Endodermal cell (in vitro differentiated cells): ENCODE results near the gene LOXL4. TPM values are rescaled to one million over a fixed set of nuclear protein-coding genes. Genes with fewer than 3 reads are reported as not detected.
A peak's percentile ranks its signal among the peaks of the same experiment; 100 is the strongest.

Source experiments
- DNase-seq: peaks from one replicate; pipeline ENCODE4 v3.0.0-alpha.2; 2017
- H3K27ac ChIP-seq: 2 replicates; pipeline ENCODE4 v1.5.1; 2013; ENCODE audit warnings: mild to moderate bottlenecking, low read depth, low read length, moderate library complexity
- H3K27me3 ChIP-seq: 2 replicates; pipeline ENCODE4 v1.6.1; 2013; ENCODE audit warnings: mild to moderate bottlenecking, low read length, moderate library complexity; ENCODE audit not compliant: insufficient read depth, control insufficient read depth, poor library complexity, severe bottlenecking
- H3K36me3 ChIP-seq: 2 replicates; pipeline ENCODE4 v1.7.0; 2013; ENCODE audit warnings: mild to moderate bottlenecking, low read length, moderate library complexity; ENCODE audit not compliant: control insufficient read depth, insufficient read depth
- H3K4me1 ChIP-seq: one replicate; pipeline ENCODE4 v1.7.0; 2013; ENCODE audit warnings: low read length; ENCODE audit not compliant: control insufficient read depth, insufficient read depth
- H3K4me3 ChIP-seq: 2 replicates; pipeline ENCODE4 v1.5.1; 2013; ENCODE audit warnings: mild to moderate bottlenecking, low read length, moderate library complexity
- H3K9ac ChIP-seq: 2 replicates; pipeline ENCODE4 v1.6.1; 2013; ENCODE audit warnings: mild to moderate bottlenecking, low read length, moderate library complexity; ENCODE audit not compliant: poor library complexity, severe bottlenecking; ENCODE audit errors: extremely low read depth
- H3K9me3 ChIP-seq: 2 replicates; pipeline ENCODE4 v1.6.1; 2013; ENCODE audit warnings: mild to moderate bottlenecking, low read length, moderate library complexity; ENCODE audit not compliant: control insufficient read depth
- H3K27ac Mint-ChIP-seq: 2 replicates; pipeline ENCODE4 v1.8.0; 2020; ENCODE audit warnings: mixed read lengths
- H3K27me3 Mint-ChIP-seq: 2 replicates; pipeline ENCODE4 v1.8.0; 2021; ENCODE audit warnings: mild to moderate bottlenecking, mixed read lengths; ENCODE audit not compliant: insufficient read depth
- H3K36me3 Mint-ChIP-seq: 2 replicates; pipeline ENCODE4 v1.8.0; 2020; ENCODE audit warnings: low read depth, mixed read lengths
- H3K4me1 Mint-ChIP-seq: 2 replicates; pipeline ENCODE4 v1.8.0; 2020; ENCODE audit warnings: mixed read lengths
- H3K4me3 Mint-ChIP-seq: 2 replicates; pipeline ENCODE4 v1.8.0; 2020; ENCODE audit warnings: mild to moderate bottlenecking, moderate library complexity, mixed read lengths
- H3K9me3 Mint-ChIP-seq: 2 replicates; pipeline ENCODE4 v1.8.0; 2020; ENCODE audit warnings: mild to moderate bottlenecking, mixed read lengths
- CTCF ChIP-seq: fragments of 200-600 bp; sonication (generic); conservative IDR thresholded peaks from 2 replicates; pipeline ENCODE4 v1.5.0; 2021; ENCODE audit warnings: antibody characterized with exemption, mild to moderate bottlenecking
- WGBS, 2 experiments: methylation state at CpG; one replicate each; pipeline versions ENCODE4 v1.1.5 to v1.1.7; 2013; ENCODE audit warnings: missing lambda C conversion rate in 2 of 2, mixed read lengths in 1 of 2; ENCODE audit not compliant: insufficient coverage in 1 of 2, insufficient read length in 1 of 2; 5-methylcytosine and 5-hydroxymethylcytosine counted together
- total RNA-seq, 2 donors: library from RNA; stranded (reverse); fragmentation: NEBNext Ultra II Directional in 1 of 2; extraction: Animal tissue kit (Norgen Biotek cat#: 25700) in 1 of 2; gene quantifications; 2 replicates in 1 of 2; 3 replicates in 1 of 2; pipeline ENCODE4 v1.2.1, GENCODE V29; 2021

Gene LOXL4
- total RNA-seq, 2 donors from 2014 or later, result 0.57 to 0.77 TPM

- no peak overlapping the region for H3K4me3 Mint-ChIP-seq
- 89 to 97% methylated on average over 7 to 8 of the region's 8 CpGs for WGBS, 2 experiments
- H3K27ac Mint-ChIP-seq, result no peak overlapping the region
- H3K9me3 Mint-ChIP-seq, result no peaks in the 10 kb centered on the region
- Histone ChIP-seq H3K9me3 (no peaks in the 10 kb centered on the region), H3K4me3 (no peak overlapping the region), H3K36me3 (no peaks in the 10 kb centered on the region), H3K27ac (no peak overlapping the region), H3K27me3 (no peaks in the 10 kb centered on the region), H3K9ac (no peak overlapping the region), H3K4me1 (no peaks in the 10 kb centered on the region)
- no peak for TF ChIP-seq CTCF
- peaks cover 4% of the 10 kb centered on the region for H3K27me3 Mint-ChIP-seq
- no peaks in the 10 kb centered on the region for H3K36me3 Mint-ChIP-seq
- H3K4me1 Mint-ChIP-seq, result peaks cover 1% of the 10 kb centered on the region
- no peak for DNase-seq
These were observed 46.7 kb upstream of the LOXL4 start for GRCh38 chr10:98314532-98315284.

DNA sequence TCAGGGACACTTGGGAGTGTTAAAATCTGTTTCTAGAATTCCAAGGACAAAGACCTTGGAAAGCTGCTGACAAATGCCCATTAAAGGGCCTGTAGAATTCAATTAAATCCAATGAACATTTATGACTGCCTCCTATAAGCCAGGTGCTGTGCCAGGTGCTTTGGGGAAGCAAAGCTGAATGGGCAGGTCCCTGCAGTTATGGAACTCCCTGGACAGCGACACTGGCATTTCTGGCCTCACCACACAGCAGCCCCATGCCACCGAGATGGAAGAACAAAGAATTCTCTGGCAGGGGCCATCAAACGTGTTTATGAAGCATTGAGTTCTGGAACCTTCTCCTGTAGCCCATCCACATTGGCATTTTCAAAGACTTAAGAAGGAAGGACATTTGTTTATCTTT is 45.6 kb upstream of the LOXL4 start:
- Histone ChIP-seq H3K27me3 (no peaks in the 10 kb centered on the region), H3K9ac (no peak overlapping the region), H3K27ac (no peak overlapping the region), H3K36me3 (no peaks in the 10 kb centered on the region), H3K9me3 (no peaks in the 10 kb centered on the region), H3K4me3 (no peak overlapping the region), H3K4me1 (no peaks in the 10 kb centered on the region)
- Mint-ChIP-seq H3K36me3 (no peaks in the 10 kb centered on the region), H3K9me3 (no peaks in the 10 kb centered on the region), H3K4me3 (no peak overlapping the region), H3K27me3 (peaks cover 4% of the 10 kb centered on the region), H3K4me1 (peaks cover 10% of the 10 kb centered on the region), H3K27ac (no peak overlapping the region)
- WGBS, 2 experiments, result 92 to 96% methylated on average over 2 to 3 of the region's 3 CpGs
- no peak for TF ChIP-seq CTCF
- no peak for DNase-seq

DNA sequence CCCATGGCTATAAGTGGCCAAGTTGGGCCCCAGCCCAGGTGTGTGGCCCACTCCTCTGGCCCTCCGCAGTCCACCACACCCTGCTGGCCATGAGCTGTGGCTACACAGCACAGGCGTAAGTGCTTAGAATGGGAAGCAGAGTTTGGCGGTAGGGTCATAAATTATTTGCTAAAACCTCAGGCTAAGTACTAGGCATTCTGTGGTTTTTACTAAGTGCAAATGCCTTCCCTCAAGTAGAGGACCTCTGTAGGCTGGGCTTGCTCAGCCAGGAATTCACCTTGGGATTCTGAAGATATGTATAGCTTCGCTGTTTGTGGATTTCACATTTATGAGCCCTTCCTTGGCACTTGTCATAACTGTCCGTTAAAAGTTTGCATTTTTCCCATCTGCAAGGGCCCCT is 44.8 kb upstream of the LOXL4 start:
- Mint-ChIP-seq H3K36me3 (no peaks in the 10 kb centered on the region), H3K4me3 (no peak overlapping the region), H3K4me1 (peaks cover 14% of the 10 kb centered on the region), H3K27ac (no peak overlapping the region), H3K9me3 (no peaks in the 10 kb centered on the region), H3K27me3 (peaks cover 4% of the 10 kb centered on the region)
- no peaks in the 10 kb centered on the region for H3K4me1 ChIP-seq
- H3K4me3 ChIP-seq, result no peak overlapping the region
- DNase-seq, result no peak
- 94 to 100% methylated on average over 3 to 5 of the region's 5 CpGs for WGBS, 2 experiments
- no peak overlapping the region for H3K27ac ChIP-seq
- H3K36me3 ChIP-seq, result no peaks in the 10 kb centered on the region
- H3K9ac ChIP-seq, result no peak overlapping the region
- peak; percentile 49 for TF ChIP-seq CTCF
- no peaks in the 10 kb centered on the region for H3K9me3 ChIP-seq
- no peaks in the 10 kb centered on the region for H3K27me3 ChIP-seq
